K562 (cell line): Measurements from ENCODE around the gene CLIC1. TPM values are rescaled to one million over a fixed set of nuclear protein-coding genes. Genes with fewer than 3 reads are reported as not detected.

Source experiments
- CREBBP ChIP-seq: IDR thresholded peaks from one replicate; pipeline ENCODE4 v1.6.1; 2012; ENCODE audit warnings: low read depth, mild to moderate bottlenecking, control low read depth, inconsistent platforms, low read length
- FOS ChIP-seq: IDR thresholded peaks from 3 replicates; pipeline ENCODE4 v1.6.1; 2011; ENCODE audit not compliant: insufficient read length; ENCODE audit errors: extremely low read depth
- FOXP1 ChIP-seq: sonication (generic); formaldehyde crosslinking; IDR thresholded peaks from 2 replicates; pipeline ENCODE4 v1.8.0; 2022; ENCODE audit warnings: mild to moderate bottlenecking, missing genetic modification reagents
- KDM5B ChIP-seq: fragments of 200-600 bp; sonication (generic); IDR thresholded peaks from 2 replicates; pipeline ENCODE4 v1.6.1; 2012; ENCODE audit warnings: low read depth, mild to moderate bottlenecking, moderate library complexity, low read length, control low read depth, inconsistent platforms; ENCODE audit not compliant: insufficient replicate concordance
- KLF16 ChIP-seq: IDR thresholded peaks from 2 replicates; pipeline ENCODE4 v1.6.1; 2016; ENCODE audit warnings: antibody characterized with exemption
- MED1 ChIP-seq: sonication (generic); formaldehyde crosslinking; IDR thresholded peaks from 2 replicates; pipeline ENCODE4 v1.8.1; 2023; ENCODE audit warnings: missing genetic modification reagents, borderline replicate concordance
- MYC ChIP-seq, 2 experiments: fragments of 250-450 bp in 1 of 2; sonication (Bioruptor Pico) in 1 of 2; IDR thresholded peaks; 2 replicates each; pipeline versions ENCODE4 v1.5.1 to v1.6.1; 2012 to 2021; ENCODE audit warnings: low read depth in 2 of 2, borderline replicate concordance in 1 of 2, improper control_type of control experiment in 1 of 2, low read length in 1 of 2, mild to moderate bottlenecking in 1 of 2, moderate library complexity in 1 of 2
- MYNN ChIP-seq, 2 experiments: sonication (generic); formaldehyde crosslinking in 1 of 2; IDR thresholded peaks; 2 replicates each; pipeline versions ENCODE4 v1.5.0 to v1.6.1; 2016 to 2020; ENCODE audit warnings: antibody characterized with exemption in 1 of 2, missing genetic modification reagents in 1 of 2
- NEUROD1 ChIP-seq: fragments of 150-350 bp; IDR thresholded peaks from 2 replicates; pipeline ENCODE4 v1.6.1; 2014; ENCODE audit warnings: borderline replicate concordance, low read length, low read depth; ENCODE audit not compliant: partially characterized antibody
- PCBP2 ChIP-seq: fragments of 200-400 bp; formaldehyde crosslinking; IDR thresholded peaks from 2 replicates; pipeline ENCODE4 v1.6.1; 2018; ENCODE audit warnings: low read length, low read depth, mild to moderate bottlenecking, moderate library complexity; ENCODE audit not compliant: poor library complexity, severe bottlenecking
- SMAD1 ChIP-seq: fragments of 150-350 bp; IDR thresholded peaks from 2 replicates; pipeline ENCODE4 v1.6.1; 2014; ENCODE audit warnings: low read length, low read depth; ENCODE audit not compliant: partially characterized antibody
- TRIM28 ChIP-seq: fragments of 450-650 bp; IDR thresholded peaks from 2 replicates; pipeline ENCODE4 v1.6.1; 2017
- ZNF175 ChIP-seq: fragments of 200-800 bp; sonication (Bioruptor generic); IDR thresholded peaks from 2 replicates; pipeline ENCODE4 v1.6.1; 2016; ENCODE audit warnings: low read depth, mild to moderate bottlenecking, missing genetic modification characterization, missing compliant biosample characterization
- ZNF324 ChIP-seq: fragments of 250-450 bp; sonication (Bioruptor Pico); IDR thresholded peaks from 2 replicates; pipeline ENCODE4 v1.4.0; 2020; ENCODE audit warnings: mild to moderate bottlenecking
- ZNF57 ChIP-seq: fragments of 450-650 bp; formaldehyde crosslinking; IDR thresholded peaks from 2 replicates; pipeline ENCODE4 v1.4.0; 2020; ENCODE audit warnings: mild to moderate bottlenecking, moderate library complexity
- polyA plus RNA-seq, 8 experiments: library from polyadenylated mRNA; depleted of rRNA in 4 of 8; stranded (reverse) in 5 of 8; unstranded in 3 of 8; fragments of >200 nt; fragmentation: Nextera tagmentation in 2 of 8; fragmentation: Illumina TruSeq in 1 of 8; extraction: Ambion mirVana in 2 of 8; extraction: Trizol in 1 of 8; gene quantifications; 2 replicates each; pipeline versions ENCODE4 v1.2.1 to v1.2.3, GENCODE V29; 2011 to 2014; ENCODE audit warnings: inconsistent platforms in 1 of 8, missing spikeins in 1 of 8
- total RNA-seq, 7 experiments: library from RNA; depleted of rRNA in 6 of 7; stranded (reverse); fragments of >200 nt in 6 of 7; fragmentation: Illumina TruSeq in 2 of 7; extraction: Trizol in 2 of 7; gene quantifications; 2 replicates each; pipeline versions ENCODE4 v1.2.1 to v1.2.3, GENCODE V29; 2011 to 2021; ENCODE audit warnings: low replicate concordance in 1 of 7
- TF ChIP-seq, protein P1 (sequence below): fragments of 150-350 bp; IDR thresholded peaks from 2 replicates; pipeline ENCODE4 v1.6.1; 2014; ENCODE audit warnings: low read depth, mild to moderate bottlenecking, low read length, borderline replicate concordance
- TF ChIP-seq, protein P2 (sequence below): fragments of 450-650 bp; formaldehyde crosslinking; IDR thresholded peaks from 2 replicates; pipeline ENCODE4 v1.4.0; 2020; ENCODE audit warnings: mild to moderate bottlenecking, moderate library complexity

CLIC1 gene
- total and polyA plus RNA-seq, 9 of the 15 experiments (the other 6 are each of a cell fraction or from before 2014, with no cell fraction given), result 1,267 to 2,419 (median 1,808) TPM

DNA sequence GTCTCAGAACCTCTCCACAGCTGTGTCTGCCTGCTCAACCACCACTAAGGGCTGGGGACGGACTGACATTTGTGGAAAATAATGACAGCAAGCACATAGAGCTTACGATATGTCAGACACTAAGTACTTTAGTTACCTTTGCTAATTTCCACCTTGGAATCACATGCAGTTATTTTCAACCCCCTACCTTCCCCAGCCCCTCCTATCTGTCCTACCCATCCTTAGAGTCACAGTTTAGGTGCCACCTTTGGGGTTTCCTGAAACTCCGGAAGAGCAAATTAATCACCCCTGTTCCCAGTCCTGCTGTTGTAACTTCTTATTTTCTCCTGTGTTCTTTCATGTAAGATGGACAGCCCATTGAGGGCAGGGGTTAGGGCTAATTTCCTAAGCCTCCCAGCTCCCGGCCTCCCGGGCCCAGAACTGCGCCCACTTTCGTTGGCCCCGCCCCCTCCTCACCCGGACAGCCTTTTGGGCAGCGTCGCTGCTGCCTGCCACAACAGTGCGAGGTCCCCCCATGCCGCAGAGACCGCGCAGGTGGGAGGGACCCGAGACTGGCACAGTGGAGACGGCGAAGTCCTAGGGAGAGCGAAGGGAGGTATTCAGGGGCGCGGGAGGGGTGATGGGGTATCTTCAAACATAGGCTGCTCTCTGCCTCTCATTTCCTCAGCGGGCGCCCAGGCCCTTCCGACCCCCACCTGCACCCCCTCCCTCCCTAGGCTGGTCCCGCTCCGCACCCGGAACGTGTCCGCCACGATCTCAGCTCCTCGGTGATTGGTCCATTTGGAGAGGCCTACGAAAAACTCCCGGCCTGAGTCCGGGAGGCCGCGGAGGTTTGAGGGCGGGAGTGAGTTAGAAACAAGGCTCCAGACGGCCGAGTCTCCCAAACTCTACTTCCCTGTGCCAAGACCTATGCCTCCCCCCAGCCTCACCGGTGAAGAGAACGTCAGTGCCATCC lies 8.3 kb downstream of the CLIC1 start (continued):
- TF ChIP-seq MYC (IDR thresholded peaks at IDR 0.05; ENCODE audit: low read depth, low read length) (peak; percentile 9; the same call in 1 of the 2 replicates), MYC (CRISPR knock-in tag; IDR thresholded peaks at IDR 0.05; ENCODE audit: borderline replicate concordance, low read depth) (no peak), MYNN (IDR thresholded peaks at IDR 0.05) (no peak), MYNN (CRISPR knock-in tag; IDR thresholded peaks at IDR 0.05) (no peak), FOS (no peak), NEUROD1 (no peak), PCBP2 (no peak), ZNF57 (CRISPR knock-in tag) (no peak), TRIM28 (peak; percentile 54; the same call in 1 of the 2 replicates), KLF16 (no peak), SMAD1 (no peak), ZNF175 (no peak), ZNF324 (CRISPR knock-in tag) (peak; percentile 6; the same call in 1 of the 2 replicates), CREBBP (no peak), KDM5B (peak; percentile 6), FOXP1 (CRISPR knock-in tag) (peak; percentile 79; the same call in 1 of the 2 replicates), MED1 (CRISPR knock-in tag) (no peak)
- TF ChIP-seq, protein P1, sequence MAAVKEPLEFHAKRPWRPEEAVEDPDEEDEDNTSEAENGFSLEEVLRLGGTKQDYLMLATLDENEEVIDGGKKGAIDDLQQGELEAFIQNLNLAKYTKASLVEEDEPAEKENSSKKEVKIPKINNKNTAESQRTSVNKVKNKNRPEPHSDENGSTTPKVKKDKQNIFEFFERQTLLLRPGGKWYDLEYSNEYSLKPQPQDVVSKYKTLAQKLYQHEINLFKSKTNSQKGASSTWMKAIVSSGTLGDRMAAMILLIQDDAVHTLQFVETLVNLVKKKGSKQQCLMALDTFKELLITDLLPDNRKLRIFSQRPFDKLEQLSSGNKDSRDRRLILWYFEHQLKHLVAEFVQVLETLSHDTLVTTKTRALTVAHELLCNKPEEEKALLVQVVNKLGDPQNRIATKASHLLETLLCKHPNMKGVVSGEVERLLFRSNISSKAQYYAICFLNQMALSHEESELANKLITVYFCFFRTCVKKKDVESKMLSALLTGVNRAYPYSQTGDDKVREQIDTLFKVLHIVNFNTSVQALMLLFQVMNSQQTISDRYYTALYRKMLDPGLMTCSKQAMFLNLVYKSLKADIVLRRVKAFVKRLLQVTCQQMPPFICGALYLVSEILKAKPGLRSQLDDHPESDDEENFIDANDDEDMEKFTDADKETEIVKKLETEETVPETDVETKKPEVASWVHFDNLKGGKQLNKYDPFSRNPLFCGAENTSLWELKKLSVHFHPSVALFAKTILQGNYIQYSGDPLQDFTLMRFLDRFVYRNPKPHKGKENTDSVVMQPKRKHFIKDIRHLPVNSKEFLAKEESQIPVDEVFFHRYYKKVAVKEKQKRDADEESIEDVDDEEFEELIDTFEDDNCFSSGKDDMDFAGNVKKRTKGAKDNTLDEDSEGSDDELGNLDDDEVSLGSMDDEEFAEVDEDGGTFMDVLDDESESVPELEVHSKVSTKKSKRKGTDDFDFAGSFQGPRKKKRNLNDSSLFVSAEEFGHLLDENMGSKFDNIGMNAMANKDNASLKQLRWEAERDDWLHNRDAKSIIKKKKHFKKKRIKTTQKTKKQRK, result no peak
- TF ChIP-seq, protein P2, sequence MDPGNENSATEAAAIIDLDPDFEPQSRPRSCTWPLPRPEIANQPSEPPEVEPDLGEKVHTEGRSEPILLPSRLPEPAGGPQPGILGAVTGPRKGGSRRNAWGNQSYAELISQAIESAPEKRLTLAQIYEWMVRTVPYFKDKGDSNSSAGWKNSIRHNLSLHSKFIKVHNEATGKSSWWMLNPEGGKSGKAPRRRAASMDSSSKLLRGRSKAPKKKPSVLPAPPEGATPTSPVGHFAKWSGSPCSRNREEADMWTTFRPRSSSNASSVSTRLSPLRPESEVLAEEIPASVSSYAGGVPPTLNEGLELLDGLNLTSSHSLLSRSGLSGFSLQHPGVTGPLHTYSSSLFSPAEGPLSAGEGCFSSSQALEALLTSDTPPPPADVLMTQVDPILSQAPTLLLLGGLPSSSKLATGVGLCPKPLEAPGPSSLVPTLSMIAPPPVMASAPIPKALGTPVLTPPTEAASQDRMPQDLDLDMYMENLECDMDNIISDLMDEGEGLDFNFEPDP (CRISPR knock-in tag), result no peak
